CD8-positive, alpha-beta memory T cell (primary cell): ENCODE results near the gene STARD8. TPM values are rescaled to one million over a fixed set of nuclear protein-coding genes. Genes with fewer than 3 reads are reported as not detected.

ENCODE experiments used
- CTCF ChIA-PET: fragments of 350-600 bp; sonication (Branson Sonifier 250); formaldehyde crosslinking; loops from one replicate; lab custom pipeline; 2021; ENCODE audit warnings: antibody characterized with exemption; lab: Charles Lee
- POLR2A ChIA-PET: fragments of 350-600 bp; sonication (Branson Sonifier 250); formaldehyde crosslinking; loops from one replicate; lab custom pipeline; 2021; ENCODE audit warnings: antibody characterized with exemption; lab: Charles Lee
- DNase-seq, 5 donors: peaks; one replicate each; pipeline versions ENCODE4 v3.0.0 to v3.0.0-alpha.2; 2020 to 2022; ENCODE audit warnings: mixed read lengths in 1 of 5
- H3K27ac ChIP-seq: one replicate; pipeline ENCODE4 v1.7.0; 2013; ENCODE audit warnings: low read depth, mild to moderate bottlenecking, low read length, moderate library complexity
- H3K27me3 ChIP-seq: 2 replicates; pipeline ENCODE4 v1.7.0; 2013; ENCODE audit warnings: low read length, mild to moderate bottlenecking; ENCODE audit not compliant: insufficient read depth, poor library complexity, severe bottlenecking
- H3K36me3 ChIP-seq: 2 replicates; pipeline ENCODE4 v1.7.0; 2013; ENCODE audit warnings: mild to moderate bottlenecking, low read length, moderate library complexity; ENCODE audit not compliant: insufficient read depth
- H3K4me1 ChIP-seq: 2 replicates; pipeline ENCODE4 v1.7.0; 2013; ENCODE audit warnings: mild to moderate bottlenecking, low read length, moderate library complexity; ENCODE audit not compliant: insufficient read depth
- H3K4me3 ChIP-seq: 2 replicates; pipeline ENCODE4 v1.7.0; 2013; ENCODE audit warnings: mild to moderate bottlenecking, low read length
- H3K9me3 ChIP-seq: 2 replicates; pipeline ENCODE4 v1.7.0; 2013; ENCODE audit warnings: mild to moderate bottlenecking, low read length
- H3K27ac Mint-ChIP-seq, 8 donors: one replicate each; pipeline ENCODE4 v1.8.0; 2020 to 2021; ENCODE audit warnings: mixed read lengths in 8 of 8, mild to moderate bottlenecking in 6 of 8, inconsistent platforms in 3 of 8, moderate library complexity in 3 of 8
- H3K27me3 Mint-ChIP-seq, 2 donors: one replicate each; pipeline ENCODE4 v1.8.0; 2020 to 2021; ENCODE audit warnings: mixed read lengths in 2 of 2, mild to moderate bottlenecking in 1 of 2, moderate library complexity in 1 of 2
- H3K36me3 Mint-ChIP-seq, 3 donors: one replicate each; pipeline ENCODE4 v1.8.0; 2020 to 2021; ENCODE audit warnings: mixed read lengths in 3 of 3, inconsistent platforms in 1 of 3, mild to moderate bottlenecking in 1 of 3
- H3K4me1 Mint-ChIP-seq, 3 donors: one replicate each; pipeline ENCODE4 v1.8.0; 2020 to 2021; ENCODE audit warnings: mixed read lengths in 3 of 3, inconsistent platforms in 1 of 3, mild to moderate bottlenecking in 1 of 3
- H3K4me3 Mint-ChIP-seq, 7 donors: one replicate each; pipeline ENCODE4 v1.8.0; 2020 to 2021; ENCODE audit warnings: mixed read lengths in 7 of 7, mild to moderate bottlenecking in 6 of 7, moderate library complexity in 4 of 7, inconsistent platforms in 2 of 7
- H3K9me3 Mint-ChIP-seq, 5 donors: one replicate each; pipeline ENCODE4 v1.8.0; 2020 to 2022; ENCODE audit warnings: mixed read lengths in 5 of 5, mild to moderate bottlenecking in 3 of 5, moderate library complexity in 2 of 5, inconsistent platforms in 1 of 5
- polyA plus RNA-seq: library from polyadenylated mRNA; unstranded; fragments of 300-500 nt; fragmentation: Illumina TruSeq; gene quantifications from one replicate; pipeline ENCODE4 v1.2.3, GENCODE V29; 2021
- total RNA-seq, 2 experiments: library from RNA; stranded (reverse); gene quantifications; one replicate each; pipeline ENCODE4 v1.2.3, GENCODE V29; 2021

Gene STARD8
- total and polyA plus RNA-seq, 3 experiments from 2014 or later = 0.24 to 0.42 TPM; not detected in 1

DNA sequence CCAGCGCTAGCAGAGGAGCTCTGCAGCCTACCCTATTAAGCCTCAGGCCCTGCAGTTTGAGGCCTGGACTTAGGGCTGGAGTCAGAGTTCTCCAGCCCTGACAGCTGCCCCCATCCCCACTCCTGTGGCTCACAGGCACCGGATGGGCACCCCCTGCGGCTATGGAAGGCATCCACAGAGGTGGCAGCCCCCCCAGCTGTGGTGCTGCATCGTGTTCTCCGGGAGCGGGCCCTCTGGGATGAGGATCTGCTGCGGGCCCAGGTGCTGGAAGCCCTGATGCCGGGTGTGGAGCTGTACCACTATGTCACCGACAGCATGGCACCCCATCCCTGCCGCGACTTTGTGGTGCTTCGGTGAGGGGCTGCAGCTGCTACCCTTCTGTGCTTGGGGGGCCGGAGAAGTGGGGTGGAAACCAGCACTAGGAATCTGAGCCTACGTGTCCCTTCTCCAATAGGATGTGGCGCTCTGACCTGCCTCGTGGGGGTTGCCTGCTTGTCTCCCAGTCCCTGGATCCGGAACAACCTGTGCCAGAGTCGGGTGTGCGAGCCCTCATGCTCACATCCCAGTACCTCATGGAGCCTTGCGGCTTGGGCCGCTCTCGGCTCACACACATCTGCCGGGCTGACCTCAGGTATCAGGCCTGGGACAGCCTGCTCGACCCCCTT is 76.2 kb downstream of the STARD8 start:
- no peak for DNase-seq
- Histone ChIP-seq H3K36me3 (no peaks in the 10 kb centered on the region), H3K4me3 (no peak overlapping the region), H3K27me3 (no peaks in the 10 kb centered on the region), H3K27ac (no peak overlapping the region), H3K4me1 (no peaks in the 10 kb centered on the region), H3K9me3 (no peaks in the 10 kb centered on the region)
- ChIA-PET CTCF (no interaction called here), POLR2A (no interaction called here)
- no peaks in the 10 kb centered on the region for H3K4me1 Mint-ChIP-seq
- H3K4me3 Mint-ChIP-seq = no peak overlapping the region
- H3K9me3 Mint-ChIP-seq = no peaks in the 10 kb centered on the region
- peaks cover 0 to 8% of the 10 kb centered on the region in 2 donors for H3K27me3 Mint-ChIP-seq
- peaks cover 0 to 2% (median 0%) of the 10 kb centered on the region in 3 donors for H3K36me3 Mint-ChIP-seq
- no peak overlapping the region for H3K27ac Mint-ChIP-seq

DNA sequence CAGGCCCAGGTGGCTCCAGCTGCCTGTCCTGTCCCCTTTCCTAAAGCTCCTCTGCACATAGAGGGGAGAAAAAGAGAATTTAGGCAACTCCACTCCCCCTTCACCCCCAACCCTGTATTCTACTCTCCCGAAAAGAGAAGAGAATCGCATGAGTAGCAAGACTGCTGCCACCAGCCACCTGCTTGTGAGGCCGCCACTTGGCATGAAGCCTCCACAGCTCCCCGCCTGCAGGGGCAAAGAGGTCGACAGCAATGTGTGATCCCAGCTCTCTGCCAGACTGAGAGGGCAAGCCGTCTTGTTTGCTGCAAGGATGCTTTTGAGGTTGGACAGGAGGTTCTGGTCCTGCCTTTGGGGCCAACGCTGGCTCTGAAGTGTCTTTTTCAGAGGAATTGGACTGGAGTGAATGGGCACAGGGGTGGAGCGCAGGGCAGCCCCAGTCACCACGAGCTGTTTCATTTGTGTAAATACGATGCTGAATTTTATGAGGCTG is 77.1 kb downstream of the STARD8 start:
- H3K27ac Mint-ChIP-seq = no peak overlapping the region
- ChIA-PET POLR2A (no interaction called here), CTCF (no interaction called here)
- no peaks in the 10 kb centered on the region for H3K4me1 ChIP-seq
- H3K36me3 Mint-ChIP-seq = peaks cover 0 to 2% (median 0%) of the 10 kb centered on the region in 3 donors
- H3K27me3 Mint-ChIP-seq = peaks cover 0 to 7% of the 10 kb centered on the region in 2 donors
- H3K36me3 ChIP-seq = no peaks in the 10 kb centered on the region
- H3K27ac ChIP-seq = no peak overlapping the region
- no peaks in the 10 kb centered on the region for H3K4me1 Mint-ChIP-seq
- no peak for DNase-seq
- H3K4me3 ChIP-seq = no peak overlapping the region
- no peaks in the 10 kb centered on the region for H3K27me3 ChIP-seq
- no peak overlapping the region for H3K4me3 Mint-ChIP-seq
- no peaks in the 10 kb centered on the region for H3K9me3 ChIP-seq
- no peaks in the 10 kb centered on the region for H3K9me3 Mint-ChIP-seq

DNA sequence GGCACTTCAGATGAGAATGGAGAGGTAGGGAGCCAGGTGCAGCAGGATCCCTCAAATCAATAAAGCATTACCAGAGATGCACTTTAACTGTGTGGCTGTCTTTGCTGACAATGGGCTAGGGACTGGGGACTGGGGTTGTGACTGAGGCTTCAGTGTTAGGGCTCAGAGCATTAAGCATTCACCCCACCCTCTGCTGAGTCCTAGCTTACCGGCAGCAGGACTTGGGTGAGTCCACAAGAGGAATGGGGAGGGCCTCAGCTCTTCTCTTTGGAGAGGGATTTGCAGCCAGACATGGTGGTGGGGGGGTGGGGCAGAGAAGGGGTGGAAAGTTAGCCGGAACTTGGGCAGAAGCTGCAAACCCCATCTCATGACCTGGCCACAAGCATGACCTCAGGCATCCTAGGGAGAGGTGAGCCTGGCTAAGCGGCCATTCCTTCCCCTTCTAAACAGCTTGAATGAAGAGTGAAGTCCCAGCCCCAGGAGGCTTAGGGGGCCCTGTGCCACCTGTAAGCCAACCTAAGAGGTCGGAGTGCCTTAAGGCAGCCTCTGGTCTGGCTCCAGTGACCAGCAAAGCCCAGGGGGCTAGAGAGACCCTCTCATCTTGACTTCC is 78.4 kb downstream of the STARD8 start:
- ChIA-PET CTCF (no interaction called here), POLR2A (no interaction called here)
- H3K27ac ChIP-seq = no peak overlapping the region
- no peak overlapping the region for H3K4me3 ChIP-seq
- H3K36me3 ChIP-seq = no peaks in the 10 kb centered on the region
- Mint-ChIP-seq H3K27me3 (peaks cover 0 to 6% of the 10 kb centered on the region in 2 donors), H3K9me3 (no peaks in the 10 kb centered on the region), H3K4me1 (no peaks in the 10 kb centered on the region), H3K36me3 (no peaks in the 10 kb centered on the region), H3K27ac (no peak overlapping the region), H3K4me3 (no peak overlapping the region)
- H3K9me3 ChIP-seq = no peaks in the 10 kb centered on the region
- no peaks in the 10 kb centered on the region for H3K27me3 ChIP-seq
- H3K4me1 ChIP-seq = no peaks in the 10 kb centered on the region
- DNase-seq = no peak

DNA sequence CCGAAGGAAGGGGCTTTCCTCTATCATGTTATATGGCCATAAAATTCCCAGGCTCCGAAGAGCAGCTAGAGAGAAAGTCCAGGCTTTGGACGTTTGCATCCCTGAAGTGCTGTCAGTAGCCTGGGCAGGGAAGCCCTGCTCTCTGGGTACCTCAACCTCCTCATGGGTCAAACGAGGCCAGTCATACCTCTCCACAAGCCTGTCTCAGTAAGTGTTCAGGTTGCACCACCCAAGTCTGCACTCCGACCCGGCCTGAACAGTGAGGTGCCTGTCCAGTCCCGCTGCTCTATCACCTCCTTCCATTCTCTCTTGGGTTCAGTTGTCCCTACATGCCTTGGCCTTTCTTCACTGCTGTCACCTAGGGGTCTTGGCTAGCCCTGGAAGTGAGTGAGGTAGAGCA is 78.9 kb downstream of the STARD8 start:
- no peaks in the 10 kb centered on the region for H3K36me3 ChIP-seq
- Mint-ChIP-seq H3K4me3 (no peak overlapping the region), H3K36me3 (no peaks in the 10 kb centered on the region), H3K9me3 (no peaks in the 10 kb centered on the region), H3K27me3 (peaks cover 0 to 6% of the 10 kb centered on the region in 2 donors), H3K27ac (no peak overlapping the region), H3K4me1 (no peaks in the 10 kb centered on the region)
- ChIA-PET POLR2A (no interaction called here), CTCF (no interaction called here)
- no peaks in the 10 kb centered on the region for H3K27me3 ChIP-seq
- H3K27ac ChIP-seq = no peak overlapping the region
- no peaks in the 10 kb centered on the region for H3K4me1 ChIP-seq
- DNase-seq = no peak
- no peaks in the 10 kb centered on the region for H3K9me3 ChIP-seq
- H3K4me3 ChIP-seq = no peak overlapping the region

DNA sequence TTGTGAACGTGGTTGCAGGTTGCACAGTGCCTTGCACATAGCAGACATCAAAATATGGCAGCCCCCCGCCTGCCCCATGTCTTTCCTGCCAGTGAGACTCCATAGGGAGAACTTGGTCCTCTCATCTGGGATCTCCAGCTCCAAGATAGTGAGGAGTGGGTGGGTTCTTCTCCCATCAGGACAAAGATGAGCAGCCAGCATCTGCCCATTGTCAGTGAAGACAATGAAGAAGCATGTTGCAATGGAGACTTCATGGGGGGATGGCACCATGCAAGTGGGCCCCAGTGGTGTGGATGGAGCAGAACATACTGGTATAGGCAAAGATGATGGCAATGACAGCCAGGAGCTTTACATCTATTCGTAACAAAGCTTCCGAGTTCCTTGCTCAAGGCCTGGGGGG is 80.2 kb downstream of the STARD8 start:
- Mint-ChIP-seq H3K27me3 (peaks cover 0 to 10% of the 10 kb centered on the region in 2 donors), H3K9me3 (no peaks in the 10 kb centered on the region), H3K27ac (no peak overlapping the region), H3K4me3 (no peak overlapping the region), H3K4me1 (peaks cover 0 to 2% (median 0%) of the 10 kb centered on the region in 3 donors), H3K36me3 (no peaks in the 10 kb centered on the region)
- CTCF ChIA-PET = no interaction called here
- POLR2A ChIA-PET = no interaction called here
- Histone ChIP-seq H3K27me3 (no peaks in the 10 kb centered on the region), H3K36me3 (no peaks in the 10 kb centered on the region), H3K4me3 (no peak overlapping the region), H3K27ac (no peak overlapping the region), H3K4me1 (no peaks in the 10 kb centered on the region), H3K9me3 (no peaks in the 10 kb centered on the region)
- DNase-seq = no peak

DNA sequence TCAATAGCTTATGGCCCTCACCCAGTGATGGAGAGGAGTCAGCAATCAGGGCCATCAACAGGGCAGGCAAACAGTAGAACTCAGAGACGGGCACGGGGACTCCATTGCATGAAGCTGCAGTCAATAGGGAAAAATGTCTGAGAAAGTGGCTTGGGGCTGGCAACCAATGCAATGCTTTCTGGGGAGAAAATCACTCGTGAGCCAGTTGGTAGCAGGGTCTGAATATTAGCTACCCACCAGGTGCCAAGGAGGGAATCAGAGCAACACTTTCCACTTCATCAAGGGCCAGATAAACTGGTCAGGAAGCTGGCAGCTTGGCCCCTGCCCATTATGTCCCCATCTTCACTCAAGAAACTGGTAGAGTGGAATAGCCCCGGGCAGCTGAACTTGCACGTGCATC is 80.7 kb downstream of the STARD8 start:
- H3K36me3 ChIP-seq = no peaks in the 10 kb centered on the region
- H3K27me3 ChIP-seq = no peaks in the 10 kb centered on the region
- Mint-ChIP-seq H3K9me3 (no peaks in the 10 kb centered on the region), H3K27me3 (peaks cover 0 to 14% of the 10 kb centered on the region in 2 donors), H3K27ac (no peak overlapping the region), H3K4me3 (no peak overlapping the region), H3K36me3 (no peaks in the 10 kb centered on the region), H3K4me1 (peaks cover 0 to 7% (median 0%) of the 10 kb centered on the region in 3 donors)
- no peaks in the 10 kb centered on the region for H3K9me3 ChIP-seq
- no peak overlapping the region for H3K4me3 ChIP-seq
- DNase-seq = no peak
- no peaks in the 10 kb centered on the region for H3K4me1 ChIP-seq
- CTCF ChIA-PET = no interaction called here
- POLR2A ChIA-PET = no interaction called here
- no peak overlapping the region for H3K27ac ChIP-seq

DNA sequence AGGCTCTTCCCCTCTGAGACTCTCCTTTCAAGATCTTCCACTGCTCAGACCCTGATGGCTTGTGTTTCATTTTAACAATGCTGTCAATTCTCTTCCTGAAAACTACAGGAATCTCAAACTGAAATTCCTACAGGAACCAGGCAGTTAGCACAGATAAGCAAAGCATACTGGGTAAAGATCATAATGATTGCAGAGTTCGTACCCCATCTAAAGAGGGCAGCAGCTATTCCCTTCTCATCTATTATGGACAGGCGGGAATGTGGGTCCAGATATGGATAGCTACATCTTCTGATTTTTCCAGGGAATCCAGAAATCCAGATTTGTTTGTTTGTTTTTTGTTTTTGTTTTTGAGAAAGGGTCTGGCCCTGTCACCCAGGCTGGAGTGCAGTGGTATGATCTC is 83.8 kb downstream of the STARD8 start:
- Histone ChIP-seq H3K27me3 (no peaks in the 10 kb centered on the region), H3K9me3 (no peaks in the 10 kb centered on the region), H3K27ac (no peak overlapping the region), H3K36me3 (no peaks in the 10 kb centered on the region), H3K4me1 (no peaks in the 10 kb centered on the region), H3K4me3 (no peak overlapping the region)
- peaks cover 0 to 7% (median 0%) of the 10 kb centered on the region in 3 donors for H3K4me1 Mint-ChIP-seq
- POLR2A ChIA-PET = no interaction called here
- no peak overlapping the region for H3K27ac Mint-ChIP-seq
- H3K36me3 Mint-ChIP-seq = no peaks in the 10 kb centered on the region
- H3K4me3 Mint-ChIP-seq = no peak overlapping the region
- peaks cover 13 to 21% of the 10 kb centered on the region in 2 donors for H3K27me3 Mint-ChIP-seq
- DNase-seq = no peak
- H3K9me3 Mint-ChIP-seq = no peaks in the 10 kb centered on the region
- CTCF ChIA-PET = no interaction called here

DNA sequence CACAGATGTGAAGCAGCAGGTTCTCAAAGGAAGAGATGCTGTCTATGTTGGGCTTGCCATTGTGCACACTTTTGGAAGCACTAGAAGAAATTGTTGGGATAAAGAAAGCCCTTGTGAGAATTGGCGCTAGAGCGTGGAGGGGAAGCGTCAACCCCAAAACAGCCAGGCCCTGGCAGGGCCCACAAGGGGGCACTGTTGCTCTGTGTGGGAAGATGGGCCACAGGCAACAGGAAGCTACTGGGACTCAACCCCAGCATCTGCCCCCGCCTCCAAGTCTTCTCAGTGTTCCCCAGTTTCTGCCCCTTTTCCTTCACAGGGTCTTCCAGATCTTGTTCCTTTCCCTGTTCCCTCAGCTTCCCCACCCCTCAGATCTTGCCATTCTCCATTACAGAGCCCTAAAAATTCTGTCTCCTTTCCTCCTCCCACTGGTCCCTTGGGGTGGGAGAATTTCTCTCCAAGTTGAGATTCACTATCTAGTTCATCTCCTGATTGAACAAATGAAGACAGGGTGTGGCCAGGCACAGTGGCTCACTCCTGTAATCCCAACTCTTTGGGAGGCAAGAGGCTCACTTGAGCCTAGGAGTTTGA is 85.5 kb downstream of the STARD8 start:
- CTCF ChIA-PET = interaction anchor here (0.9 kb wide), 1 partner anchor 95 kb away, joined by 3 read pairs; no protein-coding TSS in a partner anchor
- H3K4me3 ChIP-seq = no peak overlapping the region
- H3K9me3 ChIP-seq = no peaks in the 10 kb centered on the region
- H3K27ac ChIP-seq = no peak overlapping the region
- no peaks in the 10 kb centered on the region for H3K36me3 ChIP-seq
- Mint-ChIP-seq H3K9me3 (no peaks in the 10 kb centered on the region), H3K4me3 (no peak overlapping the region), H3K27ac (peak overlapping the region in 1 of 8 donors; percentile 32), H3K27me3 (peaks cover 13 to 16% of the 10 kb centered on the region in 2 donors), H3K36me3 (no peaks in the 10 kb centered on the region), H3K4me1 (peaks cover 0 to 7% (median 0%) of the 10 kb centered on the region in 3 donors)
- POLR2A ChIA-PET = no interaction called here
- no peaks in the 10 kb centered on the region for H3K4me1 ChIP-seq
- DNase-seq = peak; percentile 28 to 62 (median 33)
- no peaks in the 10 kb centered on the region for H3K27me3 ChIP-seq
